A549 (cell line): ENCODE data around the gene EXOC4. TPM values are rescaled to one million over a fixed set of nuclear protein-coding genes. Genes with fewer than 3 reads are reported as not detected.
A peak's percentile ranks its signal among the peaks of the same experiment; 100 is the strongest.

ENCODE experiments used
- ATAC-seq, 2 experiments: fragments of 200-7000 bp in 1 of 2; fragments of >200 bp in 1 of 2; cut with Nextera tagmentation in 1 of 2; cut with Tn5 transposase in 1 of 2; 3 replicates each; pipeline versions ENCODE4 v1.8.0 to v1.9.1; 2018 to 2020; ENCODE audit warnings: mild to moderate bottlenecking in 1 of 2, moderate library complexity in 1 of 2
- CTCF ChIA-PET: fragments of 300-600 bp; sonication (Branson Sonifier 250); formaldehyde crosslinking; extraction: SDS; loops from one replicate; lab custom pipeline; 2021; ENCODE audit warnings: antibody characterized with exemption, inconsistent platforms; lab: Yijun Ruan, JAX
- POLR2A ChIA-PET: fragments of 350-600 bp; formaldehyde crosslinking; extraction: SDS; loops from one replicate; lab custom pipeline; 2021; ENCODE audit warnings: antibody characterized with exemption, inconsistent platforms; lab: Yijun Ruan, JAX
- DNase-seq, 2 experiments: peaks; one replicate each; pipeline versions ENCODE4 v3.0.0 to v3.0.0-alpha.2; 2011 to 2016; ENCODE audit warnings: low read depth in 1 of 2, low spot score in 1 of 2
- FAIRE-seq: peaks from 2 replicates; lab custom pipeline; 2011; peaks lifted over from hg19 to GRCh38; lab: Jason Lieb, UNC
- H3K27ac ChIP-seq, 2 experiments: fragments of >200 bp; sonication (Bioruptor Twin); formaldehyde crosslinking; 3 replicates each; pipeline ENCODE4 v1.5.1; 2016 to 2017
- H3K4me1 ChIP-seq: fragments of >200 bp; sonication (Bioruptor Twin); formaldehyde crosslinking; 3 replicates; pipeline ENCODE4 v1.6.1; 2016
- H3K4me2 ChIP-seq: fragments of >200 bp; sonication (Bioruptor Twin); formaldehyde crosslinking; 3 replicates; pipeline ENCODE4 v1.6.1; 2016
- H3K4me3 ChIP-seq: fragments of >200 bp; sonication (Bioruptor Twin); formaldehyde crosslinking; 3 replicates; pipeline ENCODE4 v1.5.1; 2016
- H3K9me3 ChIP-seq: fragments of >200 bp; sonication (Bioruptor Twin); formaldehyde crosslinking; 3 replicates; pipeline ENCODE4 v1.6.1; 2016
- CBX8 ChIP-seq: fragments of 200-600 bp; sonication (generic); IDR thresholded peaks from 2 replicates; pipeline ENCODE4 v1.6.1; 2016
- CTCF ChIP-seq: fragments of >200 bp; sonication (Bioruptor Twin); formaldehyde crosslinking; IDR thresholded peaks from 3 replicates; pipeline ENCODE4 v1.5.1; 2016
- E2F6 ChIP-seq: IDR thresholded peaks from 2 replicates; pipeline ENCODE4 v1.6.1; 2012; ENCODE audit warnings: low read depth, borderline replicate concordance
- EHF ChIP-seq: fragments of 250-450 bp; sonication (Bioruptor Pico); IDR thresholded peaks from 2 replicates; pipeline ENCODE4 v1.5.0; 2020; ENCODE audit warnings: mild to moderate bottlenecking
- ESRRA ChIP-seq: fragments of 150-350 bp; IDR thresholded peaks from 2 replicates; pipeline ENCODE4 v1.6.1; 2014; ENCODE audit warnings: mild to moderate bottlenecking, low read length, borderline replicate concordance
- FOSL2 ChIP-seq, 2 experiments: fragments of 450-650 bp in 1 of 2; fragments of >200 bp in 1 of 2; sonication (Bioruptor Twin) in 1 of 2; formaldehyde crosslinking; IDR thresholded peaks; 2 replicates each; pipeline versions ENCODE4 v1.5.0 to v1.6.1; 2016 to 2020; ENCODE audit warnings: mild to moderate bottlenecking in 1 of 2, moderate library complexity in 1 of 2
- HDAC2 ChIP-seq: fragments of 200-600 bp; sonication (generic); IDR thresholded peaks from 2 replicates; pipeline ENCODE4 v1.6.1; 2016
- HOXA7 ChIP-seq: fragments of 250-450 bp; sonication (Bioruptor Pico); IDR thresholded peaks from 2 replicates; pipeline ENCODE4 v1.5.0; 2020; ENCODE audit warnings: mild to moderate bottlenecking, moderate library complexity
- JUNB ChIP-seq: fragments of >200 bp; sonication (Bioruptor Twin); formaldehyde crosslinking; IDR thresholded peaks from 2 replicates; pipeline ENCODE4 v1.6.1; 2016
- KDM1A ChIP-seq: fragments of 200-600 bp; sonication (generic); IDR thresholded peaks from 2 replicates; pipeline ENCODE4 v1.6.1; 2016; ENCODE audit warnings: low read depth, mild to moderate bottlenecking
- KDM5A ChIP-seq: fragments of 200-600 bp; sonication (generic); IDR thresholded peaks from 2 replicates; pipeline ENCODE4 v1.6.1; 2016; ENCODE audit warnings: antibody characterized with exemption, mild to moderate bottlenecking
- NFE2L2 ChIP-seq: fragments of 150-350 bp; conservative IDR thresholded peaks from 2 replicates; pipeline ENCODE4 v1.6.1; 2014; ENCODE audit warnings: low read length
- NPAS2 ChIP-seq: fragments of 250-450 bp; sonication (Bioruptor Pico); IDR thresholded peaks from 2 replicates; pipeline ENCODE4 v1.8.0; 2022; ENCODE audit warnings: mild to moderate bottlenecking, moderate library complexity, borderline replicate concordance
- NR3C1 ChIP-seq: fragments of >200 bp; sonication (Bioruptor Twin); formaldehyde crosslinking; IDR thresholded peaks from 3 replicates; pipeline ENCODE4 v1.6.1; 2017
- RARB ChIP-seq: fragments of 250-450 bp; sonication (Bioruptor Pico); IDR thresholded peaks from 2 replicates; pipeline ENCODE4 v1.8.0; 2021; ENCODE audit warnings: mild to moderate bottlenecking, moderate library complexity
- RCOR1 ChIP-seq: fragments of 150-350 bp; IDR thresholded peaks from 2 replicates; pipeline ENCODE4 v1.6.1; 2014; ENCODE audit warnings: antibody characterized with exemption, low read length, low read depth
- SREBF2 ChIP-seq: fragments of 450-650 bp; IDR thresholded peaks from 2 replicates; pipeline ENCODE4 v1.6.1; 2014; ENCODE audit warnings: mild to moderate bottlenecking, moderate library complexity
- TFCP2L1 ChIP-seq: fragments of 250-450 bp; sonication (Bioruptor Pico); IDR thresholded peaks from 2 replicates; pipeline ENCODE4 v1.5.0; 2021; ENCODE audit warnings: mild to moderate bottlenecking
- TP53 ChIP-seq: fragments of 250-450 bp; sonication (Bioruptor Pico); IDR thresholded peaks from 2 replicates; pipeline ENCODE4 v1.5.0; 2021; ENCODE audit warnings: mild to moderate bottlenecking, moderate library complexity
- USF2 ChIP-seq: fragments of 450-650 bp; IDR thresholded peaks from 2 replicates; pipeline ENCODE4 v1.6.1; 2014; ENCODE audit warnings: antibody characterized with exemption
- ZC3H11A ChIP-seq: fragments of 450-650 bp; IDR thresholded peaks from 2 replicates; pipeline ENCODE4 v1.6.1; 2014; ENCODE audit warnings: antibody characterized with exemption, mild to moderate bottlenecking
- WGBS: methylation state at CpG from one replicate; pipeline ENCODE4 v1.1.6; 2017; ENCODE audit errors: missing lambda C conversion rate; 5-methylcytosine and 5-hydroxymethylcytosine counted together
- polyA plus RNA-seq, 4 experiments: library from polyadenylated mRNA; depleted of rRNA in 3 of 4; stranded (reverse); fragments of >200 nt; fragmentation: RNase III in 1 of 4; extraction: RNeasy Plus Mini Kit Qiagen cat#74134 plus additional on column Dnase treatment in 1 of 4; gene quantifications; 2 replicates in 3 of 4; 3 replicates in 1 of 4; pipeline ENCODE4 v1.2.3, GENCODE V29; 2011 to 2017
- TF ChIP-seq, protein P1 (sequence below): fragments of 250-450 bp; sonication (Bioruptor Pico); IDR thresholded peaks from 2 replicates; pipeline ENCODE4 v1.5.0; 2021; ENCODE audit warnings: mild to moderate bottlenecking, moderate library complexity, borderline replicate concordance
- TF ChIP-seq, protein P2 (sequence below): fragments of >200 bp; sonication (Bioruptor Twin); formaldehyde crosslinking; IDR thresholded peaks from 3 replicates; pipeline ENCODE4 v1.6.1; 2016
- TF ChIP-seq, protein P3 (sequence below): fragments of 250-450 bp; sonication (Bioruptor Pico); IDR thresholded peaks from 2 replicates; pipeline ENCODE4 v1.5.0; 2020; ENCODE audit warnings: low read depth, mild to moderate bottlenecking, moderate library complexity

EXOC4 gene
- polyA plus RNA-seq, 2 of the 4 experiments (the other 2 are of a cell fraction), result 33.4 to 73.1 TPM

GRCh38 chr7:133547981-133548380 lies 295.1 kb downstream of the EXOC4 start:
- no peak overlapping the region for H3K4me2 ChIP-seq
- WGBS, result 60% methylated on average over 4 of the region's 4 CpGs
- TF ChIP-seq NFE2L2, result no peak
- TF ChIP-seq ESRRA, result no peak
- TF ChIP-seq, protein P1, sequence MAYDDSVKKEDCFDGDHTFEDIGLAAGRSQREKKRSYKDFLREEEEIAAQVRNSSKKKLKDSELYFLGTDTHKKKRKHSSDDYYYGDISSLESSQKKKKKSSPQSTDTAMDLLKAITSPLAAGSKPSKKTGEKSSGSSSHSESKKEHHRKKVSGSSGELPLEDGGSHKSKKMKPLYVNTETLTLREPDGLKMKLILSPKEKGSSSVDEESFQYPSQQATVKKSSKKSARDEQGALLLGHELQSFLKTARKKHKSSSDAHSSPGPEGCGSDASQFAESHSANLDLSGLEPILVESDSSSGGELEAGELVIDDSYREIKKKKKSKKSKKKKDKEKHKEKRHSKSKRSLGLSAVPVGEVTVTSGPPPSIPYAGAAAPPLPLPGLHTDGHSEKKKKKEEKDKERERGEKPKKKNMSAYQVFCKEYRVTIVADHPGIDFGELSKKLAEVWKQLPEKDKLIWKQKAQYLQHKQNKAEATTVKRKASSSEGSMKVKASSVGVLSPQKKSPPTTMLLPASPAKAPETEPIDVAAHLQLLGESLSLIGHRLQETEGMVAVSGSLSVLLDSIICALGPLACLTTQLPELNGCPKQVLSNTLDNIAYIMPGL (CRISPR knock-in tag), result no peak
- no peak for TF ChIP-seq HDAC2
- no peak for TF ChIP-seq JUNB
- no peak for TF ChIP-seq FOSL2 (IDR thresholded peaks at IDR 0.05)
- TF ChIP-seq FOSL2 (CRISPR knock-in tag; IDR thresholded peaks at IDR 0.05), result no peak
- TF ChIP-seq, protein P2, sequence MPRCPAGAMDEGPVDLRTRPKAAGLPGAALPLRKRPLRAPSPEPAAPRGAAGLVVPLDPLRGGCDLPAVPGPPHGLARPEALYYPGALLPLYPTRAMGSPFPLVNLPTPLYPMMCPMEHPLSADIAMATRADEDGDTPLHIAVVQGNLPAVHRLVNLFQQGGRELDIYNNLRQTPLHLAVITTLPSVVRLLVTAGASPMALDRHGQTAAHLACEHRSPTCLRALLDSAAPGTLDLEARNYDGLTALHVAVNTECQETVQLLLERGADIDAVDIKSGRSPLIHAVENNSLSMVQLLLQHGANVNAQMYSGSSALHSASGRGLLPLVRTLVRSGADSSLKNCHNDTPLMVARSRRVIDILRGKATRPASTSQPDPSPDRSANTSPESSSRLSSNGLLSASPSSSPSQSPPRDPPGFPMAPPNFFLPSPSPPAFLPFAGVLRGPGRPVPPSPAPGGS, result no peak
- no peak for TF ChIP-seq RARB (CRISPR knock-in tag)
- no peak for TF ChIP-seq SREBF2
- TF ChIP-seq, protein P3, sequence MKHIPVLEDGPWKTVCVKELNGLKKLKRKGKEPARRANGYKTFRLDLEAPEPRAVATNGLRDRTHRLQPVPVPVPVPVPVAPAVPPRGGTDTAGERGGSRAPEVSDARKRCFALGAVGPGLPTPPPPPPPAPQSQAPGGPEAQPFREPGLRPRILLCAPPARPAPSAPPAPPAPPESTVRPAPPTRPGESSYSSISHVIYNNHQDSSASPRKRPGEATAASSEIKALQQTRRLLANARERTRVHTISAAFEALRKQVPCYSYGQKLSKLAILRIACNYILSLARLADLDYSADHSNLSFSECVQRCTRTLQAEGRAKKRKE (CRISPR knock-in tag), result no peak
- no peak for TF ChIP-seq CTCF
- no peak for TF ChIP-seq RCOR1
- no peak for TF ChIP-seq CBX8
- no peak for TF ChIP-seq TFCP2L1 (CRISPR knock-in tag)
- no peak for TF ChIP-seq EHF (CRISPR knock-in tag)
- no peak for TF ChIP-seq NPAS2 (CRISPR knock-in tag)
- TF ChIP-seq KDM1A, result no peak
- POLR2A ChIA-PET, result no interaction called here
- H3K9me3 ChIP-seq, result no peaks in the 10 kb centered on the region
- no peak for ATAC-seq
- CTCF ChIA-PET, result interaction anchor here (0.6 kb wide), 1 partner anchor 304 kb away, joined by 5 read pairs; no protein-coding TSS in a partner anchor
- no peak overlapping the region for H3K4me3 ChIP-seq
- no peak overlapping the region for H3K27ac ChIP-seq
- peak; percentile 7 for FAIRE-seq
- no peaks in the 10 kb centered on the region for H3K4me1 ChIP-seq
- DNase-seq, result no peak

DNA sequence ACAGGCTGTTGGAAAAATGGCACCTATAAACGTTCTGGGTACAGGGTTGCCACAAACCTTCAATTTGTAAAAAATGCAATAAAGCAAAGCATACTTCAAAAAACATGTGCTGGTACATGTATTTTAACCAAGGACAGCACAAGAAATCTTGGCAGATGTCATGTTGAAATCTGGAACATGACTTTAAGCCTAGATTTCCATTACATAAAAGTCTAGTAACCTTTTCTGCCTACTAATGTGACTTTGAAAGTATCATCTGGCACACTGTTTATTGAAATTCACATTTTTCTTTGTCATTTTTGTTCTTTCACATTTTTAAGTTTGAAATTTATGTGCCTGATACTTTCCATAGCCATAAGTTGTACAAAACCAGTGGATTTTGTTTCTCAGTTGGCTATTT lies 296.8 kb downstream of the EXOC4 start:
- Histone ChIP-seq H3K4me3 (no peak overlapping the region), H3K27ac (no peak overlapping the region)
- TF ChIP-seq E2F6, result no peak
- TF ChIP-seq HOXA7 (CRISPR knock-in tag), result no peak
- no peak for TF ChIP-seq SREBF2
- no peak for TF ChIP-seq NPAS2 (CRISPR knock-in tag)
- no peak for TF ChIP-seq TP53 (CRISPR knock-in tag)
- TF ChIP-seq USF2, result no peak
- TF ChIP-seq, protein P1 (CRISPR knock-in tag), result no peak
- no peak for TF ChIP-seq RCOR1
- no peak for TF ChIP-seq HDAC2
- no peak for TF ChIP-seq NR3C1
- no peak for TF ChIP-seq FOSL2 (IDR thresholded peaks at IDR 0.05)
- no peak for TF ChIP-seq FOSL2 (CRISPR knock-in tag; IDR thresholded peaks at IDR 0.05)
- TF ChIP-seq ZC3H11A, result no peak
- no peak for TF ChIP-seq KDM5A
- TF ChIP-seq, all 56 proteins: peak for 0
- Histone ChIP-seq H3K4me1 (no peaks in the 10 kb centered on the region), H3K9me3 (no peaks in the 10 kb centered on the region), H3K4me2 (no peak overlapping the region)
- FAIRE-seq, result no peak
- CTCF ChIA-PET, result no interaction called here
- WGBS, result 43% methylated on average over 1 of the region's 1 CpG
- POLR2A ChIA-PET, result no interaction called here
- no peak for ATAC-seq
- no peak for DNase-seq
